ENCODE data around the gene PHYHIPL. TPM values are rescaled to one million over a fixed set of nuclear protein-coding genes. Genes with fewer than 3 reads are reported as not detected.

The PHYHIPL gene
- polyA plus RNA-seq, 1 of the 3 experiments (the other 2 are of a cell fraction) = 0.44 TPM

- Histone ChIP-seq H3F3A (replicated peaks; ENCODE audit: insufficient read depth) (no peaks in the 10 kb centered on the region), H3K4me3 (ENCODE audit: low read depth in 2 of 2, low read length in 1 of 2) (no peak overlapping the region), H3K79me2 (ENCODE audit: insufficient read depth) (no peaks in the 10 kb centered on the region), H3K9ac (no peak overlapping the region), H3K4me1 (ENCODE audit: control insufficient read depth in 1 of 2, insufficient read depth in 2 of 2, low read depth in 1 of 2, low read length in 1 of 2) (no peaks in the 10 kb centered on the region; a peak in 1 of 4 replicates), H3K27ac (ENCODE audit: low read depth in 2 of 2, low read length in 1 of 2) (no peak overlapping the region), H3K36me3 (replicated peaks in 1 of 2; ENCODE audit: control insufficient read depth in 1 of 2, insufficient read depth in 2 of 2, low read length in 1 of 2) (peaks cover 0 to 2% of the 10 kb centered on the region in 2 experiments), H4K20me1 (ENCODE audit: insufficient read depth) (no peaks in the 10 kb centered on the region), H3K27me3 (ENCODE audit: insufficient read depth) (no peaks in the 10 kb centered on the region), H3K4me2 (no peak overlapping the region), H3K9me2 (no peaks in the 10 kb centered on the region), H3K9me3 (no peaks in the 10 kb centered on the region), H2AFZ (ENCODE audit: low read depth) (no peak overlapping the region)
- TF ChIP-seq REST (IDR thresholded peaks at IDR 0.05; ENCODE audit: low read depth, low read length) (no peak), RFX5 (IDR thresholded peaks at IDR 0.05; ENCODE audit: low read length) (no peak), TEAD4 (IDR thresholded peaks at IDR 0.05; ENCODE audit: borderline replicate concordance, insufficient read depth) (no peak), EZH2phosphoT487 (IDR thresholded peaks at IDR 0.05; ENCODE audit: borderline replicate concordance, low read depth) (no peak), RXRA (IDR thresholded peaks at IDR 0.05; ENCODE audit: borderline replicate concordance, low read depth) (no peak), USF2 (IDR thresholded peaks at IDR 0.05; ENCODE audit: borderline replicate concordance, low read depth, low read length) (no peak), YY1 (IDR thresholded peaks at IDR 0.05; ENCODE audit: low read depth) (no peak), TAF1 (IDR thresholded peaks at IDR 0.05; ENCODE audit: borderline replicate concordance, low read depth, low read length) (no peak), GATA2 (CRISPR knock-in tag; IDR thresholded peaks at IDR 0.05) (no peak), NFIC (IDR thresholded peaks at IDR 0.05; ENCODE audit: borderline replicate concordance) (no peak), MXI1 (IDR thresholded peaks at IDR 0.05; ENCODE audit: low read depth, low read length) (no peak), ELF1 (IDR thresholded peaks at IDR 0.05) (no peak), MAX (IDR thresholded peaks at IDR 0.05; ENCODE audit: low read depth) (no peak)
- ChIA-PET CTCF (interaction anchor here (0.8 kb wide), 1 partner anchor 357 kb away, joined by 3 read pairs; no protein-coding TSS in a partner anchor), POLR2A (no interaction called here)
- no peak for DNase-seq
These were observed 48.8 kb downstream of the PHYHIPL start for GRCh38 chr10:59225211-59225610.
